MCF 10A (cell line): ENCODE results near the gene DDHD1. TPM values are rescaled to one million over a fixed set of nuclear protein-coding genes. Genes with fewer than 3 reads are reported as not detected.

ENCODE experiments used
- BruUV-seq: library from RNA; stranded (reverse); fragments of 400-500 nt; replicated peaks from 2 replicates; lab custom pipeline; 2021; lab: Mats Ljungman, UMichigan
- CTCF ChIA-PET: fragments of 300-600 bp; sonication (Branson Sonifier 250); formaldehyde crosslinking; extraction: SDS; loops from one replicate; lab custom pipeline; 2021; ENCODE audit warnings: antibody characterized with exemption, inconsistent platforms; lab: Yijun Ruan, JAX
- POLR2A ChIA-PET: fragments of 300-600, 350-650 bp; sonication (Branson Sonifier 250); formaldehyde crosslinking; extraction: SDS; loops from one replicate; lab custom pipeline; 2020; ENCODE audit warnings: antibody characterized with exemption, inconsistent platforms; lab: Yijun Ruan, JAX
- DNase-seq: peaks from one replicate; pipeline ENCODE4 v3.0.0-alpha.2; 2018; ENCODE audit not compliant: unreplicated experiment
- H3K27ac Mint-ChIP-seq: one replicate; pipeline ENCODE4 v1.8.0; 2022; ENCODE audit warnings: mild to moderate bottlenecking, low read depth, mixed read lengths; ENCODE audit not compliant: unreplicated experiment
- H3K27me3 Mint-ChIP-seq: one replicate; pipeline ENCODE4 v1.8.0; 2022; ENCODE audit warnings: mixed read lengths; ENCODE audit not compliant: insufficient read depth, unreplicated experiment
- H3K36me3 Mint-ChIP-seq: one replicate; pipeline ENCODE4 v1.8.0; 2022; ENCODE audit warnings: mild to moderate bottlenecking, moderate library complexity, mixed read lengths; ENCODE audit not compliant: insufficient read depth, unreplicated experiment
- H3K4me1 Mint-ChIP-seq: one replicate; pipeline ENCODE4 v1.8.0; 2022; ENCODE audit warnings: mixed read lengths; ENCODE audit not compliant: insufficient read depth, unreplicated experiment
- H3K4me3 Mint-ChIP-seq: one replicate; pipeline ENCODE4 v1.8.0; 2022; ENCODE audit warnings: mild to moderate bottlenecking, moderate library complexity, mixed read lengths; ENCODE audit not compliant: unreplicated experiment
- H3K9me3 Mint-ChIP-seq: one replicate; pipeline ENCODE4 v1.8.0; 2022; ENCODE audit warnings: mixed read lengths; ENCODE audit not compliant: unreplicated experiment
- intact Hi-C: fragments of 100-400 bp; cut with micrococcal nuclease; formaldehyde crosslinking; loops from 2 replicates; pipeline ENCODE4 v1.14.1; 2022
- total RNA-seq: library from RNA; stranded (reverse); gene quantifications from 2 replicates; pipeline ENCODE4 v1.2.3, GENCODE V29; 2022
- TF ChIP-seq, protein P1 (sequence below): fragments of 200-600 bp; IDR thresholded peaks from one replicate; pipeline ENCODE4 v1.8.0; 2022; ENCODE audit warnings: antibody characterized with exemption, mild to moderate bottlenecking; ENCODE audit not compliant: unreplicated experiment

DDHD1 gene
- total RNA-seq, 1 experiment from 2014 or later = 16.3 TPM

DNA sequence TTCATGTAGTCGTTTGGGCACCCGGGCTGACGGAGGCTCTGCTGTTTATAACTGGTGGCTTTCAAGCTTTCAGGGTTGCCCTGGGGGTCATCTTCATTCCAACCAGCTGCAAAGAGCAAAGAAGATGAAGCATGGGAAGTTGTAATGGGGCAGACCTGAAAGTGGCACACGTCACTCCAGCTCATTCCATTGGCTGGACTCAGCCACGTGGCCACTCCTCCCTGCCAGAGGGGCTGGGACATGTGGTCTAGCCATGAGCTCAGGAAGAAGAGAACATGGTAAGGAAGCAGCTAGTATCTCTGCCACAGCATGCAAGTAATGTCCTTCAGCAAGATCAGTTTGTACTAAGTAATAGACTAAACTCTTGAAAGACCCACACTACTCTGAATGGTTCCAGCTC is 150.5 kb downstream of the DDHD1 start:
- BruUV-seq = no TSS peak

DNA sequence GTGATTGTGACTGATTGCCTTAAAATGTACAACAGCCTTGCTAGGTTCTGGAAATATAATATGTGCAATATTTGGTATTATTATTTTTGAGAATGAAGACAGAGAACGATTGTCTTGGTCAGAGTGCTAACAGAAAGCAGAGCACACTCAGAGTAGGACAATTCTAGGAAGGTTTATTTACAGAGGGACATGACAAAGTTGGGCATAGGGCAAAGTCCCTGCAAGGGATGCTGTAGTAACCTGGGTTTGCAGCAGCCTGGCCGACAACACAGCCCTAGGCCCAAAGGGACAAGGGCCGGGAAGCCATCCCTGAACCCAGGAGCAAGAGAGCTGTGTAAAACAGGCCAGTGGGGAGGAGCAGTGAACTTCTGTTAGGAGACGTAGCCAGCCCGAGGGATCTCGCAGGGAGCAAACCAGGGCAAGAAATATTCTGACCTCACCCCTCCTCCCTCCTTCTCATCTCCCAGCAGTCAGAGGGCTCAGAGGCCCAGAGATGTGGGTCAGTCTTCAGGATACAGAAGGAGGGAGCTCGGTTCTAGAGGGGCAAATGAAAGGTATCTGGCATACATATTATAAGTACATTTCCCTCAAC is 151.2 kb downstream of the DDHD1 start:
- ChIA-PET POLR2A (no interaction called here), CTCF (interaction anchor here (0.9 to 1.2 kb wide), 2 partner anchors 9 to 10 kb away, joined by 3 to 4 read pairs; no protein-coding TSS in a partner anchor)
- no peak for DNase-seq
- TF ChIP-seq, protein P1, sequence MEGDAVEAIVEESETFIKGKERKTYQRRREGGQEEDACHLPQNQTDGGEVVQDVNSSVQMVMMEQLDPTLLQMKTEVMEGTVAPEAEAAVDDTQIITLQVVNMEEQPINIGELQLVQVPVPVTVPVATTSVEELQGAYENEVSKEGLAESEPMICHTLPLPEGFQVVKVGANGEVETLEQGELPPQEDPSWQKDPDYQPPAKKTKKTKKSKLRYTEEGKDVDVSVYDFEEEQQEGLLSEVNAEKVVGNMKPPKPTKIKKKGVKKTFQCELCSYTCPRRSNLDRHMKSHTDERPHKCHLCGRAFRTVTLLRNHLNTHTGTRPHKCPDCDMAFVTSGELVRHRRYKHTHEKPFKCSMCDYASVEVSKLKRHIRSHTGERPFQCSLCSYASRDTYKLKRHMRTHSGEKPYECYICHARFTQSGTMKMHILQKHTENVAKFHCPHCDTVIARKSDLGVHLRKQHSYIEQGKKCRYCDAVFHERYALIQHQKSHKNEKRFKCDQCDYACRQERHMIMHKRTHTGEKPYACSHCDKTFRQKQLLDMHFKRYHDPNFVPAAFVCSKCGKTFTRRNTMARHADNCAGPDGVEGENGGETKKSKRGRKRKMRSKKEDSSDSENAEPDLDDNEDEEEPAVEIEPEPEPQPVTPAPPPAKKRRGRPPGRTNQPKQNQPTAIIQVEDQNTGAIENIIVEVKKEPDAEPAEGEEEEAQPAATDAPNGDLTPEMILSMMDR = no peak
- Mint-ChIP-seq H3K27me3 (no peaks in the 10 kb centered on the region), H3K9me3 (no peaks in the 10 kb centered on the region), H3K36me3 (no peaks in the 10 kb centered on the region), H3K4me1 (no peaks in the 10 kb centered on the region), H3K27ac (no peak overlapping the region), H3K4me3 (no peak overlapping the region)
- intact Hi-C loops = no loop called here
- no TSS peak for BruUV-seq

More for the DNA sequence above, 150.5 kb downstream of the DDHD1 start:
- Mint-ChIP-seq H3K4me1 (peaks cover 3% of the 10 kb centered on the region), H3K27me3 (no peaks in the 10 kb centered on the region), H3K9me3 (no peaks in the 10 kb centered on the region), H3K36me3 (no peaks in the 10 kb centered on the region), H3K4me3 (no peak overlapping the region), H3K27ac (no peak overlapping the region)
- POLR2A ChIA-PET = no interaction called here
- CTCF ChIA-PET = interaction anchor here (0.6 to 0.9 kb wide), 2 partner anchors 9 to 12 kb away, joined by 3 read pairs; no protein-coding TSS in a partner anchor
- TF ChIP-seq, protein P1 = no peak
- intact Hi-C loops = no loop called here
- no peak for DNase-seq

DNA sequence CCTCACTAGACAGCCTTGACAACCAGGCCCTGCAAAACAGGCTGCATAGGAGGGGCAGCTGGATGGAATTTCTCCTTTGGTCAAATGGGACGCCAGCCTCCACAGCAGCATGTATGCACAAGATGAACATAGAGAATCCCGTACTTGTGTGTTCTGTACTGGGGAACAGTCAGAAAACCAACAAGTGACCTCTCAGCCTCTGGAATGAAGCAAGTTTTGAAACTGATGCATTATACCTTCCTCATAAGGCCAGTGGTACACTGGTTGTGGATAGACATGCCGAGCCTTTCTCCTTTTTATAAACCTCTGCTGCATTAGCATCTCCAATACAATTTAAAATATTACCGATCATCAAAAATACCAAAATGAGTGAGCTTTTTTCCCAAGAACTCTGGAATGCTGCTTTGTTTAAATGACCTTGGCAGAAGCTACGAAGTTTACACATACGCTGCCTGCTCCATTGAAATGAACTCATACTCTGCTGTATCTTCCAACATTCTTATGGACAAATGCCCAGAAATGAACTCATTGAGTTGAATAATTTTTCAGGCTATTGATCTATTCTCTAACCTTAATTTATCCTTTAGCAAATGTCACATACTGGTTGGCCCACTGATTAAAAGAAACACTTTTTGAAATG is 154.6 kb downstream of the DDHD1 start:
- intact Hi-C loops = no loop called here
- Mint-ChIP-seq H3K4me1 (no peaks in the 10 kb centered on the region), H3K27ac (no peak overlapping the region), H3K4me3 (no peak overlapping the region), H3K36me3 (no peaks in the 10 kb centered on the region), H3K9me3 (no peaks in the 10 kb centered on the region), H3K27me3 (no peaks in the 10 kb centered on the region)
- ChIA-PET CTCF (interaction anchor here (0.6 kb wide), 1 partner anchor 131 kb away, joined by 3 read pairs; no protein-coding TSS in a partner anchor), POLR2A (interaction anchor here (1.3 kb wide), 1 partner anchor 11 kb away, joined by 3 read pairs; no protein-coding TSS in a partner anchor)
- TF ChIP-seq, protein P1 = no peak
- no peak for DNase-seq
- no TSS peak for BruUV-seq

DNA sequence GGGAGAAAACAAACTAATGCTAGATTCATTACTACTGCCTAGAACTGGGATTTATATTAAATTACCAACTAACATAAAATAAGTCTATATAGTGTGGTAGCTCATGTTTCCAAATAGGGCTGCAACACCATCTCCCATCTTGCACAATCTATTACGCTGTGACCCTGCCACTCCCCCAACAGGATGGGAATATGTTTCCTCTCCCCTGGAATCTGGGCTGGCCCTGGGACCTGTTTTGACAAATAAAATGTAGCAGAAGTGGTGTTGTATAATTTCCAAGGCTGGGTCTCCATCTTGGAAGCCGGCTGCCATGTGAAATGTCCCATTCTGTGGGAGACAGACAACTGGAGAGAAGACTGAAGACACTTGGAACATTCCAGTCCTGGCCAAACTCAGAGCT is 156.6 kb downstream of the DDHD1 start:
- Mint-ChIP-seq H3K27ac (no peak overlapping the region), H3K36me3 (no peaks in the 10 kb centered on the region), H3K9me3 (no peaks in the 10 kb centered on the region), H3K27me3 (no peaks in the 10 kb centered on the region), H3K4me3 (no peak overlapping the region), H3K4me1 (no peaks in the 10 kb centered on the region)
- TF ChIP-seq, protein P1 = no peak
- BruUV-seq = no TSS peak
- CTCF ChIA-PET = interaction anchor here (0.8 to 1.1 kb wide), 3 partner anchors 15 to 173 kb away, joined by 3 read pairs; no protein-coding TSS in a partner anchor
- intact Hi-C loops = no loop called here
- no peak for DNase-seq
- POLR2A ChIA-PET = interaction anchor here (0.6 to 1.2 kb wide), 2 partner anchors 12 to 16 kb away, joined by 3 to 4 read pairs; no protein-coding TSS in a partner anchor
